Panc1 (cell line): ENCODE results near the gene RAI14. TPM values are rescaled to one million over a fixed set of nuclear protein-coding genes. Genes with fewer than 3 reads are reported as not detected.
"Not testable (repeated sequence)": the region's sequence is repeated elsewhere in the genome, so short reads cannot be mapped to it uniquely, and the experiment has no call there.

Source experiments
- ATAC-seq: fragments of 200-7000 bp; cut with Tn5 transposase; 2 replicates; pipeline ENCODE4 v1.9.1; 2020; ENCODE audit warnings: mild to moderate bottlenecking, moderate library complexity
- BruUV-seq: library from RNA; stranded (reverse); fragments of 400-500 nt; replicated peaks from 2 replicates; lab custom pipeline; 2021; lab: Mats Ljungman, UMichigan
- CTCF ChIA-PET: fragments of 300-600 bp; sonication (Branson Sonifier 250); formaldehyde crosslinking; loops from one replicate; lab custom pipeline; 2022; ENCODE audit warnings: antibody characterized with exemption; lab: Charles Lee
- POLR2A ChIA-PET: fragments of 300-600 bp; sonication (Branson Sonifier 250); formaldehyde crosslinking; loops from one replicate; lab custom pipeline; 2022; ENCODE audit warnings: antibody characterized with exemption; lab: Charles Lee
- DNase-seq: peaks from one replicate; pipeline ENCODE4 v3.0.0-alpha.2; 2010; ENCODE audit warnings: low read depth, low spot score
- H3K27ac ChIP-seq: 2 replicates; pipeline ENCODE4 v1.5.1; 2011; ENCODE audit warnings: mild to moderate bottlenecking, low read length, inconsistent platforms
- H3K27me3 ChIP-seq: fragments of 200-500 bp; sonication (Bioruptor generic); 2 replicates; pipeline ENCODE4 v1.6.0; 2014; ENCODE audit warnings: low read length, inconsistent platforms; ENCODE audit not compliant: control insufficient read depth, insufficient read depth
- H3K36me3 ChIP-seq: fragments of 200-500 bp; sonication (Bioruptor generic); 2 replicates; pipeline ENCODE4 v1.5.1; 2014; ENCODE audit warnings: inconsistent platforms, mild to moderate bottlenecking, low read length, moderate library complexity; ENCODE audit not compliant: control insufficient read depth, insufficient read depth
- H3K4me1 ChIP-seq: 2 replicates; pipeline ENCODE4 v1.5.1; 2011; ENCODE audit warnings: inconsistent platforms, mild to moderate bottlenecking, low read length, moderate library complexity; ENCODE audit not compliant: control insufficient read depth, insufficient read depth
- H3K4me3 ChIP-seq, 2 experiments: 2 replicates each; pipeline ENCODE4 v1.5.1; 2011 to 2012; ENCODE audit warnings: low read depth in 2 of 2, low read length in 2 of 2, mild to moderate bottlenecking in 2 of 2, inconsistent platforms in 1 of 2, moderate library complexity in 1 of 2
- H3K9me3 ChIP-seq: fragments of 200-500 bp; sonication (Bioruptor generic); 2 replicates; pipeline ENCODE4 v1.5.1; 2014; ENCODE audit warnings: low read depth, mild to moderate bottlenecking, inconsistent platforms, low read length, moderate library complexity; ENCODE audit not compliant: control insufficient read depth, insufficient read depth
- CTCF ChIP-seq: fragments of 450-650 bp; IDR thresholded peaks from 2 replicates; pipeline ENCODE4 v1.5.1; 2017; ENCODE audit warnings: mild to moderate bottlenecking
- POLR2AphosphoS5 ChIP-seq: IDR thresholded peaks from 2 replicates; pipeline ENCODE4 v1.6.1; 2012; ENCODE audit warnings: mild to moderate bottlenecking, low read depth, low read length, moderate library complexity
- SIN3A ChIP-seq: IDR thresholded peaks from 2 replicates; pipeline ENCODE4 v1.6.1; 2012; ENCODE audit warnings: low read depth, mild to moderate bottlenecking, low read length, moderate library complexity, borderline replicate concordance; ENCODE audit not compliant: insufficient read depth
- TCF7L2 ChIP-seq: IDR thresholded peaks from 2 replicates; pipeline ENCODE4 v1.6.1; 2011; ENCODE audit warnings: mild to moderate bottlenecking, low read depth, low read length, inconsistent platforms
- in situ Hi-C: cut with HindIII; loops from 2 replicates; pipeline ENCODE4 v1.10.0; 2016; ENCODE audit warnings: low sequenced_read_pairs, low pct_unique_long_range_greater_than_20kb
- intact Hi-C: fragments of 100-400 bp; cut with micrococcal nuclease; formaldehyde crosslinking; loops from one replicate; pipeline ENCODE4 v1.10.0; 2022; ENCODE audit not compliant: unreplicated experiment
- total RNA-seq: library from RNA; stranded (reverse); gene quantifications from one replicate; pipeline ENCODE4 v1.2.1, GENCODE V29; 2021; ENCODE audit not compliant: unreplicated experiment
- TF ChIP-seq, protein P1 (sequence below), 2 experiments: IDR thresholded peaks; 2 replicates each; pipeline ENCODE4 v1.6.1; 2011 to 2012; ENCODE audit warnings: low read depth in 2 of 2, control low read depth in 1 of 2, low read length in 1 of 2, mild to moderate bottlenecking in 1 of 2, moderate library complexity in 1 of 2; ENCODE audit not compliant: insufficient read depth in 1 of 2

RAI14 gene
- total RNA-seq, 1 experiment from 2014 or later, result 18.5 TPM

DNA sequence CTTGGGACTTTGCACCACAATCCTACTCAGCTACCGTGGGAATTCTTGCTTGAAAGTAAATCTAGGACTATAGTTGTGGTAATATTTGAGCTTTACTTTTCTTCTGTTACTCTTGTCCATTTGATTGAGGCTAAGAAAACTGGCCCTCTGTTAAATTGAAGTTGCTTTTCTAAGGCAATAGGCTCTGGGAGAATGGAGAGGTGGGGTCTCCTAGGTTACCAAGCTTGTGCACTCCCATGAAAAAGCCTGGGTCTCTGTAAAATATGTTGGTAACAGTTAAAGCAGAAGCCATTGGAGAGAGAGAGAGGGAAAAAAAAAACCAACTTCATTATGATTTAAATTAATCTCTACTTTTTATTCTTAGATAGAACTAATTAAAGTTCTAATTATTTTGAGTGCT, 68.6 kb downstream of the RAI14 start:
- intact Hi-C loops (no loop called here), in situ Hi-C loops (no loop called here)
- ChIA-PET CTCF (interaction anchor here (0.6 kb wide), 1 partner anchor 122 kb away, joined by 4 read pairs; no protein-coding TSS in a partner anchor), POLR2A (no interaction called here)
- no peaks in the 10 kb centered on the region for H3K9me3 ChIP-seq
- no peak for DNase-seq
- ATAC-seq, result no peak
- H3K27me3 ChIP-seq, result no peaks in the 10 kb centered on the region
- no peak overlapping the region for H3K4me3 ChIP-seq
- TF ChIP-seq, protein P1, sequence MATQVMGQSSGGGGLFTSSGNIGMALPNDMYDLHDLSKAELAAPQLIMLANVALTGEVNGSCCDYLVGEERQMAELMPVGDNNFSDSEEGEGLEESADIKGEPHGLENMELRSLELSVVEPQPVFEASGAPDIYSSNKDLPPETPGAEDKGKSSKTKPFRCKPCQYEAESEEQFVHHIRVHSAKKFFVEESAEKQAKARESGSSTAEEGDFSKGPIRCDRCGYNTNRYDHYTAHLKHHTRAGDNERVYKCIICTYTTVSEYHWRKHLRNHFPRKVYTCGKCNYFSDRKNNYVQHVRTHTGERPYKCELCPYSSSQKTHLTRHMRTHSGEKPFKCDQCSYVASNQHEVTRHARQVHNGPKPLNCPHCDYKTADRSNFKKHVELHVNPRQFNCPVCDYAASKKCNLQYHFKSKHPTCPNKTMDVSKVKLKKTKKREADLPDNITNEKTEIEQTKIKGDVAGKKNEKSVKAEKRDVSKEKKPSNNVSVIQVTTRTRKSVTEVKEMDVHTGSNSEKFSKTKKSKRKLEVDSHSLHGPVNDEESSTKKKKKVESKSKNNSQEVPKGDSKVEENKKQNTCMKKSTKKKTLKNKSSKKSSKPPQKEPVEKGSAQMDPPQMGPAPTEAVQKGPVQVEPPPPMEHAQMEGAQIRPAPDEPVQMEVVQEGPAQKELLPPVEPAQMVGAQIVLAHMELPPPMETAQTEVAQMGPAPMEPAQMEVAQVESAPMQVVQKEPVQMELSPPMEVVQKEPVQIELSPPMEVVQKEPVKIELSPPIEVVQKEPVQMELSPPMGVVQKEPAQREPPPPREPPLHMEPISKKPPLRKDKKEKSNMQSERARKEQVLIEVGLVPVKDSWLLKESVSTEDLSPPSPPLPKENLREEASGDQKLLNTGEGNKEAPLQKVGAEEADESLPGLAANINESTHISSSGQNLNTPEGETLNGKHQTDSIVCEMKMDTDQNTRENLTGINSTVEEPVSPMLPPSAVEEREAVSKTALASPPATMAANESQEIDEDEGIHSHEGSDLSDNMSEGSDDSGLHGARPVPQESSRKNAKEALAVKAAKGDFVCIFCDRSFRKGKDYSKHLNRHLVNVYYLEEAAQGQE (IDR thresholded peaks at IDR 0.05; ENCODE audit: insufficient read depth in 1 of 2, low read depth in 2 of 2, low read length in 1 of 2), result no peak
- TF ChIP-seq POLR2AphosphoS5 (no peak), CTCF (no peak), TCF7L2 (no peak), SIN3A (no peak)
- H3K4me1 ChIP-seq, result no peaks in the 10 kb centered on the region
- no peaks in the 10 kb centered on the region for H3K36me3 ChIP-seq
- no TSS peak for BruUV-seq
- H3K27ac ChIP-seq, result no peak overlapping the region

GRCh38 chr5:34727166-34727749, 71.1 kb downstream of the RAI14 start:
- H3K9me3 ChIP-seq, H3K27ac ChIP-seq, H3K27me3 ChIP-seq, intact Hi-C loops, POLR2A ChIA-PET, DNase-seq, ATAC-seq, H3K4me3 ChIP-seq, CTCF ChIA-PET, H3K36me3 ChIP-seq, H3K4me1 ChIP-seq, in situ Hi-C loops, BruUV-seq: not testable (repeated sequence)

GRCh38 chr5:34728236-34728635, 72.1 kb downstream of the RAI14 start:
- no peak for DNase-seq
- intact Hi-C loops (no loop called here), in situ Hi-C loops (no loop called here)
- H3K27me3 ChIP-seq, result no peaks in the 10 kb centered on the region
- H3K27ac ChIP-seq, result no peak overlapping the region
- TF ChIP-seq SIN3A (no peak), POLR2AphosphoS5 (no peak), CTCF (no peak), TCF7L2 (no peak)
- TF ChIP-seq, protein P1 (IDR thresholded peaks at IDR 0.05; ENCODE audit: insufficient read depth in 1 of 2, low read depth in 2 of 2, low read length in 1 of 2), result no peak
- H3K36me3 ChIP-seq, result no peaks in the 10 kb centered on the region
- H3K4me1 ChIP-seq, result no peaks in the 10 kb centered on the region
- ChIA-PET POLR2A (no interaction called here), CTCF (no interaction called here)
- no peaks in the 10 kb centered on the region for H3K9me3 ChIP-seq
- BruUV-seq, result no TSS peak
- H3K4me3 ChIP-seq, result no peak overlapping the region
- no peak for ATAC-seq
